Natural killer cell treated with Interleukin-12 subunit alpha and Interleukin-12 subunit beta and Interleukin-15 and Interleukin-18, amount 100 ng/mL, for 72 hours (primary cell): ENCODE results near the gene RPL12. TPM values are rescaled to one million over a fixed set of nuclear protein-coding genes. Genes with fewer than 3 reads are reported as not detected.

Experiments
- ATAC-seq, 2 donors: fragments of 150-1000 bp; cut with Tn5 transposase in 1 of 2; sonication (Bioruptor Pico), chemical (Tn5 transposase) in 1 of 2; 2 replicates each; pipeline ENCODE4 v1.10.0; 2021
- DNase-seq: peaks from one replicate; pipeline ENCODE4 v3.0.0; 2022; ENCODE audit warnings: low spot score
- H3K27ac Mint-ChIP-seq, 2 donors: 1 replicate in 1 of 2; 2 replicates in 1 of 2; pipeline ENCODE4 v1.8.0; 2022; ENCODE audit warnings: mixed read lengths in 2 of 2, mild to moderate bottlenecking in 1 of 2, moderate library complexity in 1 of 2
- H3K27me3 Mint-ChIP-seq, 2 donors: 1 replicate in 1 of 2; 2 replicates in 1 of 2; pipeline ENCODE4 v1.8.0; 2022; ENCODE audit warnings: mixed read lengths in 2 of 2
- H3K36me3 Mint-ChIP-seq: one replicate; pipeline ENCODE4 v1.8.0; 2022; ENCODE audit warnings: mixed read lengths
- H3K4me1 Mint-ChIP-seq, 2 donors: 1 replicate in 1 of 2; 2 replicates in 1 of 2; pipeline ENCODE4 v1.8.0; 2022; ENCODE audit warnings: low read depth in 2 of 2, mixed read lengths in 2 of 2, mild to moderate bottlenecking in 1 of 2
- H3K4me3 Mint-ChIP-seq: one replicate; pipeline ENCODE4 v1.8.0; 2022; ENCODE audit warnings: mixed read lengths
- H3K9me3 Mint-ChIP-seq: 2 replicates; pipeline ENCODE4 v1.8.0; 2022; ENCODE audit warnings: mixed read lengths
- total RNA-seq, 2 donors: library from RNA; stranded (reverse); gene quantifications; one replicate each; pipeline ENCODE4 v1.2.3, GENCODE V29; 2022

RPL12 gene
- total RNA-seq, 2 donors from 2014 or later: 698 to 1,282 TPM

GRCh38 chr9:127444283-127444920, 6.8 kb downstream of the RPL12 start:
- Mint-ChIP-seq H3K27me3 (no peaks in the 10 kb centered on the region), H3K4me1 (peaks cover 36 to 38% of the 10 kb centered on the region in 2 donors), H3K36me3 (peaks cover 55% of the 10 kb centered on the region), H3K4me3 (no peak overlapping the region), H3K27ac (peak overlapping the region; percentile 38 to 94), H3K9me3 (no peaks in the 10 kb centered on the region)
- ATAC-seq (peak in 1 of 2 donors; percentile 18), DNase-seq (no peak)

DNA sequence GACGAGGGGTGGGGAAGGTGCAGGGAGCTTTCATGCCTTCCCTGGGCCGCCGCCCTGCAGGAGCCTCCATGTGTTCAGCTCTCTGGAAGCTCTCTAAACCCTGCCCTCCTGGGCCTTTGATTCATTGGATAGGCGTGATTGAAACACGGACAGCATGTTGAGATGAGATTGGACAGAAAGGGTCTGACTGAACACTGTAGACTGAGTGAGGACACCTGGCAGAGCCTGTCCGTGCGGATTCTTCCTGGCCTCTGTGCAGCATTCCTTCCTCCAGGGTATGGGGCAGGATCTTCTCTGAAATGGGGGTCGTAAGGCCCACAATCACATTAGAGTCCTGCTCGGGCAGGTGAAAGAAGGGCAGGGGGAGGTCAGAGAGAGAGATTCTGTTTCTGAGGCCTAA, 12.8 kb downstream of the RPL12 start:
- Mint-ChIP-seq H3K4me3 (no peak overlapping the region), H3K27me3 (no peaks in the 10 kb centered on the region), H3K4me1 (peaks cover 13 to 23% of the 10 kb centered on the region in 2 donors), H3K9me3 (no peaks in the 10 kb centered on the region), H3K27ac (peak overlapping the region; percentile 51 to 78), H3K36me3 (peaks cover 20% of the 10 kb centered on the region)
- DNase-seq: no peak
- no peak for ATAC-seq

DNA sequence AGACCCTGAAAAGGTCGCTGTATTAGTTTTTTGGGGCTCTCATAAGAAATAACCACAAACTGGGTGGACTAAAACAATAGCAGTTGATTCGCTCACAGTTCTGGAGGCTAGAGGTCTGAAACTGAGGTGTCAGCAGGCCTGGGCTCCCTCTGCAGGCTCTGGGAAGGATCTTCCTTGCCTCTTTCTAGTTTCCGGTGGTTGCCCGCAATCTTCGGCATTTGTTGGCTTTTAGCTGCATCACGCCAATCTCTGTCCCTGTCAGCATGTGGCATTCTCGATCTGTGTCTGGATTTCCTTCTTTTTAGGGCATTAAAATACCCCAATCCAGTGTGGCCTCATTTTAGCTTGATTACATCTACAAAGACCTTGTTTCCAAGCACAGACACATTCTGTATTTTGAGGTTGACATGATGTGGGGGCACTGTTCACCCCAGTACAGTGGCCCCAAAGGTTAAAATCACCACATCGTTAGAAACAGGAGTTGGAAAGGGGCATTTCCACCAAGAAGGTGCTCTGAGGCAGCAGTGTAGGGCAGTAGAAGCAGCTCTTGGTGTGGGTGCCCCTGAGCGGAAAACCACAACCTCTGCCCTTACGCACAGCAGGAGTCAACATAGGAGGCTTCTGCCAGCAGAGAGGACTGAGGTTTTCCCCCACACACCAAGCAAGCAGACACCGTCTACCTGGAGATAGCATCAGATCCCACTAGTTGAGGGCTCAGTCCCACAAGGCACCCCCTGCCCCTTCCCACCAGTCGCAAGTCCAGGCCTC, 13.5 kb downstream of the RPL12 start:
- no peaks in the 10 kb centered on the region for H3K27me3 Mint-ChIP-seq
- ATAC-seq: peak; percentile 59 to 68
- H3K27ac Mint-ChIP-seq: peak overlapping the region; percentile 51 to 78
- peak overlapping the region; percentile 48 for H3K4me3 Mint-ChIP-seq
- H3K9me3 Mint-ChIP-seq: no peaks in the 10 kb centered on the region
- H3K4me1 Mint-ChIP-seq: peaks cover 13 to 23% of the 10 kb centered on the region in 2 donors
- peaks cover 21% of the 10 kb centered on the region for H3K36me3 Mint-ChIP-seq
- no peak for DNase-seq

GRCh38 chr9:127430415-127430814, 20.8 kb downstream of the RPL12 start:
- Mint-ChIP-seq H3K4me1 (peaks cover 22 to 36% of the 10 kb centered on the region in 2 donors), H3K27ac (no peak overlapping the region), H3K27me3 (no peaks in the 10 kb centered on the region), H3K36me3 (peaks cover 36% of the 10 kb centered on the region), H3K9me3 (no peaks in the 10 kb centered on the region), H3K4me3 (no peak overlapping the region)
- DNase-seq (no peak), ATAC-seq (no peak)

GRCh38 chr9:127428348-127428747, 22.9 kb downstream of the RPL12 start:
- H3K4me1 Mint-ChIP-seq: peaks cover 39 to 41% of the 10 kb centered on the region in 2 donors
- H3K27ac Mint-ChIP-seq: peak overlapping the region; percentile 23 to 32
- H3K27me3 Mint-ChIP-seq: no peaks in the 10 kb centered on the region
- no peak for DNase-seq
- no peak for ATAC-seq
- peak overlapping the region; percentile 13 for H3K4me3 Mint-ChIP-seq
- no peaks in the 10 kb centered on the region for H3K9me3 Mint-ChIP-seq
- H3K36me3 Mint-ChIP-seq: peaks cover 23% of the 10 kb centered on the region

DNA sequence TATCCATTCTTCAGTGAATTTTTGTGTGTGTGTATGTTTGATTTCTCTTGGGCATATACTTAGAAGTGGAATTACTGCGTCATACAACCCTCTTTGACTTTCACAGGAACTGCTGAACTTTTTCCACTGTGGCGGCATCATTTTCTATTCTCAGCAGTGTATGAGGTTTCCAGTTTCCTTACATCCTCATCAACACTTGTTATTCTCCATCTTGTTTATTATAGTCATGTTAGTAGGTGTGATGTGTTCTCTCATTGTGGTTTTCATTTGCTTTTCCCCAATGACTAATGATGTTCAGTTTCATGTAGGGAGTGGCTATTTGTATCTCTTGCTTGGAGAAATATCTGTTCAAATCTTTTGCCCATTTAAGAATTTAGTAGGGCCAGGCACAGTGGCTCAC, 24.4 kb downstream of the RPL12 start:
- peaks cover 49 to 52% of the 10 kb centered on the region in 2 donors for H3K4me1 Mint-ChIP-seq
- DNase-seq: no peak
- no peaks in the 10 kb centered on the region for H3K27me3 Mint-ChIP-seq
- peak overlapping the region; percentile 93 to 99 for H3K27ac Mint-ChIP-seq
- H3K36me3 Mint-ChIP-seq: peaks cover 23% of the 10 kb centered on the region
- peak overlapping the region; percentile 99 for H3K4me3 Mint-ChIP-seq
- peak in 1 of 2 donors; percentile 66 for ATAC-seq
- H3K9me3 Mint-ChIP-seq: no peaks in the 10 kb centered on the region

DNA sequence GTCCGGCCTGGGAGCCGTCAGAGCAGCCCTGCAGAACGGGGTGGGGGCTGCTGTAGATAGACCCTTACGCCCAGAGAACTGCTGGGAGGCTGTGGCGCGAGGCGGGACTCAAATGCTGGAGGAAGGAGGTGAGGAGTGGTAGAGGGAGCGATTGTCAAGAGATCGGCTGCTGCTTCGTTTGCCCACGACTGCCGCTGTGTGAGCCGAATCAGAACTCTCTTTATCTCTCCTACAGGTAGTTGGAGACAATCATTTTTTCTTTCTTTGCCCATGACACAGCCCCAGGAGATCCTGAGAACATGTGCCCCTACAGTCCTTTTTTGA, 26.6 kb downstream of the RPL12 start:
- H3K27ac Mint-ChIP-seq: peak overlapping the region; percentile 93 to 99
- H3K27me3 Mint-ChIP-seq: no peaks in the 10 kb centered on the region
- H3K36me3 Mint-ChIP-seq: peaks cover 7% of the 10 kb centered on the region
- DNase-seq: no peak
- H3K4me1 Mint-ChIP-seq: peaks cover 43 to 52% of the 10 kb centered on the region in 2 donors
- peak in 1 of 2 donors; percentile 14 for ATAC-seq
- peak overlapping the region; percentile 99 for H3K4me3 Mint-ChIP-seq
- no peaks in the 10 kb centered on the region for H3K9me3 Mint-ChIP-seq

DNA sequence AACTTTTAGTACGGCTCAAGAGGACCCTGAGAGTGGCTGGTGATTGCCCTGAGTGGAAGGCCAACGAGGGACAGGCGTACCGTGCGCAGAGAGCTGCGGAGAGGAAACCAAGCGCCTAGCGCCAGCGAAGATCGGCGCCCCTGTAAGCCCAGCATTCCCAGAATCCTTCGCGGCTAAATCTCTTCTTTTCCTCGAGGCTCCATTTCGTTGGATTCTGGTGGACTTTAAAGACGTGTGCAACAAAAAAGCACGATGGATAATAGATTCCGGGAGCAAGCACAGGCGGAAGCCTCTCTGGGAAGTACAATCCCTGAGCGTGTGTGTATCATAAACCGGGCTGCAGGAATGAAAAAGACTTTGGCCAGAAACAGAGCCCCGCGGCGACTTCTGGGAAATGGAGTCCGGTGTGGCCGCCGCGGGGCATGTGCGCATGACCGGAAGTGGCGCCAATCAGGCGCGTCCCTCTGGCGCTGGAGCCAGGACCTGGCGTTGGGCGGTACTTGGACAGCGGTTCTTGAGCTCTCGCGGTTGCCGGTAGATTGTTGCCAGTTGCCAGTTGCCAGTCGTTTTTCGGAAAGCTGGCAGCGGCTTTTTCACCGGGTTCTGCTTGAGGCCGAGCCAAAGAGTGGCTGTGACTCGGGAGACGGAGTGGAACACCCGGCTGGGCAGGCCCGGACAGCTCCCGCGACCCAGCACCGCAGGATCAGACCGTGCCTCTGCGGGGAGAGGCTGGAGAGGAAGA, 27.1 kb downstream of the RPL12 start, which contains the start of gene ZNF79:
Gene ZNF79, plus strand, starts transcription at position 449 of the 742 bp plus-strand sequence. CDS start 406 bp downstream, outside the sequence.
- H3K36me3 Mint-ChIP-seq: peaks cover 7% of the 10 kb centered on the region
- DNase-seq: peak; percentile 96
- H3K4me3 Mint-ChIP-seq: peak within 1 kb of the TSS; percentile 99
- no peaks in the 10 kb centered on the region for H3K9me3 Mint-ChIP-seq
- H3K4me1 Mint-ChIP-seq: peaks cover 43 to 52% of the 10 kb centered on the region in 2 donors
- peak within 1 kb of the TSS; percentile 93 to 99 for H3K27ac Mint-ChIP-seq
- ATAC-seq: peak; percentile 91 to 97
- H3K27me3 Mint-ChIP-seq: no peaks in the 10 kb centered on the region

DNA sequence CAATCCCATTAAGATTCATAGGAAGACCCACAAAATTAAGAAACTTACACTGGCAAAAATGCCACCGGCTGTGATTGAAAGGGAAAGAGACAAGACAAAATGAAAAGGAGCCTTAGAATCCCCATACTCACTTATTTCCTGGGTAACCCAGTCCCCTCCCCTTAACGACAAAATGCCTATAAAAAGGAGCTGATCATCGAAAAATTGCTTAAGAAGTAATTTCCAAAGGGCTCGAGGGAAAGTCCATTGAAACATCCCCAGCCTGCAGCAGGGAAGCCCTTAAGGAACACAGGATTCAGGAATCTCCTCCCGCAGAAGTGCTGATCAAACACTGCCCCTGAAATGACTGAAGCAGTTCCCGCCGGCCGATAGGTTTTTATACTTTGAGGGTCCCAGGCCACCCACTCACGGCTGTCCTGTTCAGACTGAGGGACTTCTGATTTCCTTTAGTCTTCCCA, 27.7 kb downstream of the RPL12 start:
- Mint-ChIP-seq H3K36me3 (peaks cover 7% of the 10 kb centered on the region), H3K4me3 (peak overlapping the region; percentile 99), H3K4me1 (peaks cover 48 to 56% of the 10 kb centered on the region in 2 donors), H3K27me3 (no peaks in the 10 kb centered on the region), H3K27ac (peak overlapping the region; percentile 93 to 99), H3K9me3 (no peaks in the 10 kb centered on the region)
- no peak for DNase-seq
- no peak for ATAC-seq

DNA sequence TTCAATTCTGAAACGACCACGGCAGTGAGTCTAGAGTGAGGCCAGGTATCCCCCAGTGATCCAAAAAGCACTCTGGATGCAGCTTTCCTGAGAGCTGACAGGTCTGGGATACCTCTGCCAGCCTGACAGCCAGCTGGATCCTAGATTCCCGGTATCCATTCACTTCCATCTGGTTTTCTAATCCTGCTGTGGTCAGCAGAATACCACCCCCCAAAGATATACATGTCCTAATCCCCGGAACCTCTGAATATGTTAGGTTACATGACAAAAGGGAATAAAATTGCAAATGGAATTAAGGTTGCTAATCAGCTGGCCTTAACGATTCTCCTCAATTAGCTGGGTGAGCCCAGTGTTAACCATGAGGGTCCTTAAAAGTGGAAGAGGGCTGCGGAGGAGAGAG, 28.4 kb downstream of the RPL12 start:
- Mint-ChIP-seq H3K4me3 (peak overlapping the region; percentile 99), H3K36me3 (peaks cover 7% of the 10 kb centered on the region), H3K27me3 (no peaks in the 10 kb centered on the region), H3K9me3 (no peaks in the 10 kb centered on the region), H3K4me1 (peaks cover 47 to 49% of the 10 kb centered on the region in 2 donors), H3K27ac (peak overlapping the region; percentile 93 to 99)
- ATAC-seq: no peak
- DNase-seq: no peak

DNA sequence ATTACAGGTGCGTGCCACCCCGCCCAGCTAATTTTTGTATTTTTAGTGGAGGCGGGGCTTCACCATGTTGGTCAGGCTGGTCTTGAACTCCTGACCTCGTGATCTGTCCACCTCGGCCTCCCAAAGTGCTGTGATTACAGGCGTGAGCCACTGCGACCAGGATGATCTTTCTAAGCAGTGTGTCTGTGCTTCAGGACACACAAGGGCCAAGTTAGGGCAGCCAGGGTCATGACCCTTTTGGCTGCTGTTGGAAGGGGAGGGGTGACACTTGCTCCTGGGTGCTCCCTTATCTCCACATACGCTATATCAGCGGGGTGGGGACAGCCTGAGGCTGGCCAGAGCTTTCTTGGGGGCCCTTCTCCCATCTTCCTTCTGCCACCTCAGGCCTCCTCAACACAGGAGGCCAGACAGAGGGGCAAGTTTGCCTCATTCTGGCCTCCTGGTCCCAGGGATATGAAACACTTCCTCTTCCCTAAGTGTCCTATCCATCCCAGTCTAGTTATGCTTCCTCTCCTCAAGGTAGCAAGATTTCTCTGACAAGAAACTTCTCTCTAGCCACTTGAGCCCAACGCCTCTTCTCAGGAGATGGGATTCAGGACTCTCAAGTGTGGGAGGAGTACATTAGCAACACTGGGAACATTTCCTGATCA, 28.9 kb downstream of the RPL12 start:
- Mint-ChIP-seq H3K27ac (peak overlapping the region; percentile 93 to 99), H3K27me3 (no peaks in the 10 kb centered on the region), H3K4me3 (peak overlapping the region; percentile 99), H3K9me3 (no peaks in the 10 kb centered on the region), H3K36me3 (peaks cover 7% of the 10 kb centered on the region), H3K4me1 (peaks cover 43 to 45% of the 10 kb centered on the region in 2 donors)
- DNase-seq (no peak), ATAC-seq (no peak)

GRCh38 chr9:127421057-127421456, 30.1 kb downstream of the RPL12 start:
- ATAC-seq (no peak), DNase-seq (no peak)
- H3K27me3 Mint-ChIP-seq: no peaks in the 10 kb centered on the region
- H3K9me3 Mint-ChIP-seq: no peaks in the 10 kb centered on the region
- H3K27ac Mint-ChIP-seq: no peak overlapping the region
- no peak overlapping the region for H3K4me3 Mint-ChIP-seq
- H3K4me1 Mint-ChIP-seq: peaks cover 35 to 36% of the 10 kb centered on the region in 2 donors
- H3K36me3 Mint-ChIP-seq: no peaks in the 10 kb centered on the region

GRCh38 chr9:127419348-127419747, 31.9 kb downstream of the RPL12 start:
- Mint-ChIP-seq H3K27ac (no peak overlapping the region), H3K4me3 (no peak overlapping the region), H3K4me1 (peaks cover 18 to 22% of the 10 kb centered on the region in 2 donors), H3K27me3 (peaks cover 0 to 2% of the 10 kb centered on the region in 2 donors), H3K9me3 (no peaks in the 10 kb centered on the region), H3K36me3 (no peaks in the 10 kb centered on the region)
- ATAC-seq: no peak
- DNase-seq: no peak
